Mesothelial cell of epicardium (in vitro differentiated cells): Measurements from ENCODE around the gene TOP1. TPM values are rescaled to one million over a fixed set of nuclear protein-coding genes. Genes with fewer than 3 reads are reported as not detected.
A peak's percentile ranks its signal among the peaks of the same experiment; 100 is the strongest.

Experiments
- DNase-seq, 2 experiments: peaks; one replicate each; pipeline ENCODE4 v3.0.0; 2021; ENCODE audit warnings: low spot score in 2 of 2; ENCODE audit not compliant: unreplicated experiment in 2 of 2
- H3K27ac Mint-ChIP-seq: 2 replicates; pipeline ENCODE4 v1.8.0; 2021; ENCODE audit warnings: mixed read lengths
- H3K27me3 Mint-ChIP-seq: 2 replicates; pipeline ENCODE4 v1.8.0; 2021; ENCODE audit warnings: low read depth, mixed read lengths
- H3K36me3 Mint-ChIP-seq: 2 replicates; pipeline ENCODE4 v1.8.0; 2021; ENCODE audit warnings: mixed read lengths
- H3K4me1 Mint-ChIP-seq: 2 replicates; pipeline ENCODE4 v1.8.0; 2021; ENCODE audit warnings: mixed read lengths
- H3K4me3 Mint-ChIP-seq: 2 replicates; pipeline ENCODE4 v1.8.0; 2021; ENCODE audit warnings: mild to moderate bottlenecking, moderate library complexity, mixed read lengths
- H3K9me3 Mint-ChIP-seq: 2 replicates; pipeline ENCODE4 v1.8.0; 2021; ENCODE audit warnings: mixed read lengths
- total RNA-seq: library from RNA; stranded (reverse); gene quantifications from 3 replicates; pipeline ENCODE4 v1.2.1, GENCODE V29; 2021
- TF ChIP-seq, protein P1 (sequence below): fragments of 200-600 bp; sonication (generic); IDR thresholded peaks from one replicate; pipeline ENCODE4 v1.5.0; 2021; ENCODE audit warnings: antibody characterized with exemption; ENCODE audit not compliant: unreplicated experiment

Gene TOP1
- total RNA-seq, 1 donor from 2014 or later, result 76.7 TPM

DNA sequence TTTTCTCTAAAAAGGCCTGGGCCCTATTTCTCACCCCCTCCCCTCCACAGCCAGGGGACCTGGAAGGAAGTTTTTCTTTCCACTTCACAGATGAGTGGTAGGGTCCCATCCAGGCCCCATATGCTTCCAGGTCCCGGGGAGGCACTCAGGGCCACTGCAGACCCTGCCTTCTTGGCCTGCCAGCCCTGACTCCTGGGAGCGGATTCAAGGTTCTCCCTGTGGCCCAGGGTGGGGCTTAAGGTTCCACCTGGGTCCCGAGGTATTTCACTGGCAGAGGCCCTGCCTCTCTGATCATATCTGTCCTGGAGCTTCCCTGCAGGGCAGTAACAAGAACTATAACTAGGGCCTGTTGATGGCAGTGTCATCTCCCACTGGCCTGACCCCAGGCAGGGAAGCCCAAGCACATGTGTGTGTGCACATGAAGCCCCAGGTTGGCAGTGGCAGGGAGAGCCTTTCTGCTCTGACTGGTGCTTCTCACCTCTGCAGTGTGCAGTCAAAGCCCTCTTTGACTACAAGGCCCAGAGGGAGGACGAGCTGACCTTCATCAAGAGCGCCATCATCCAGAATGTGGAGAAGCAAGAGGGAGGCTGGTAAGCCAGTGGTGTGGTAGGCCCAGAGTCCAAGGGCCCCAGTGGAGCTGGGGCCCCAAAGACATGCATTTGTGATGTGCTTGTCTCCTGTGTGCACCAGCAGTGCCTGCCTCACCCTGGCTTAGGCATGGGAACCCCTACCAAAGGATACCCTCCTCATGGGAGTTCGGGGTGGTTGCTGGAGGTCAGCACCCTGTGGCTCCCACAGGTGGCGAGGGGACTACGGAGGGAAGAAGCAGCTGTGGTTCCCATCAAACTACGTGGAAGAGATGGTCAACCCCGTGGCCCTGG lies 139.9 kb downstream of the TOP1 start:
- H3K27me3 Mint-ChIP-seq, result no peaks in the 10 kb centered on the region
- no peak overlapping the region for H3K27ac Mint-ChIP-seq
- H3K36me3 Mint-ChIP-seq, result peaks cover 49% of the 10 kb centered on the region
- H3K4me1 Mint-ChIP-seq, result no peaks in the 10 kb centered on the region
- DNase-seq, result peak in 1 of 2 experiments; percentile 12
- TF ChIP-seq, protein P1, sequence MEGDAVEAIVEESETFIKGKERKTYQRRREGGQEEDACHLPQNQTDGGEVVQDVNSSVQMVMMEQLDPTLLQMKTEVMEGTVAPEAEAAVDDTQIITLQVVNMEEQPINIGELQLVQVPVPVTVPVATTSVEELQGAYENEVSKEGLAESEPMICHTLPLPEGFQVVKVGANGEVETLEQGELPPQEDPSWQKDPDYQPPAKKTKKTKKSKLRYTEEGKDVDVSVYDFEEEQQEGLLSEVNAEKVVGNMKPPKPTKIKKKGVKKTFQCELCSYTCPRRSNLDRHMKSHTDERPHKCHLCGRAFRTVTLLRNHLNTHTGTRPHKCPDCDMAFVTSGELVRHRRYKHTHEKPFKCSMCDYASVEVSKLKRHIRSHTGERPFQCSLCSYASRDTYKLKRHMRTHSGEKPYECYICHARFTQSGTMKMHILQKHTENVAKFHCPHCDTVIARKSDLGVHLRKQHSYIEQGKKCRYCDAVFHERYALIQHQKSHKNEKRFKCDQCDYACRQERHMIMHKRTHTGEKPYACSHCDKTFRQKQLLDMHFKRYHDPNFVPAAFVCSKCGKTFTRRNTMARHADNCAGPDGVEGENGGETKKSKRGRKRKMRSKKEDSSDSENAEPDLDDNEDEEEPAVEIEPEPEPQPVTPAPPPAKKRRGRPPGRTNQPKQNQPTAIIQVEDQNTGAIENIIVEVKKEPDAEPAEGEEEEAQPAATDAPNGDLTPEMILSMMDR, result no peak
- H3K4me3 Mint-ChIP-seq, result no peak overlapping the region
- no peaks in the 10 kb centered on the region for H3K9me3 Mint-ChIP-seq

- Mint-ChIP-seq H3K4me3 (no peak overlapping the region), H3K4me1 (no peaks in the 10 kb centered on the region), H3K27ac (no peak overlapping the region), H3K9me3 (no peaks in the 10 kb centered on the region), H3K36me3 (peaks cover 45% of the 10 kb centered on the region), H3K27me3 (no peaks in the 10 kb centered on the region)
- DNase-seq, result no peak
- TF ChIP-seq, protein P1, result no peak
These were observed 140.6 kb downstream of the TOP1 start for GRCh38 chr20:41169162-41169690.

DNA sequence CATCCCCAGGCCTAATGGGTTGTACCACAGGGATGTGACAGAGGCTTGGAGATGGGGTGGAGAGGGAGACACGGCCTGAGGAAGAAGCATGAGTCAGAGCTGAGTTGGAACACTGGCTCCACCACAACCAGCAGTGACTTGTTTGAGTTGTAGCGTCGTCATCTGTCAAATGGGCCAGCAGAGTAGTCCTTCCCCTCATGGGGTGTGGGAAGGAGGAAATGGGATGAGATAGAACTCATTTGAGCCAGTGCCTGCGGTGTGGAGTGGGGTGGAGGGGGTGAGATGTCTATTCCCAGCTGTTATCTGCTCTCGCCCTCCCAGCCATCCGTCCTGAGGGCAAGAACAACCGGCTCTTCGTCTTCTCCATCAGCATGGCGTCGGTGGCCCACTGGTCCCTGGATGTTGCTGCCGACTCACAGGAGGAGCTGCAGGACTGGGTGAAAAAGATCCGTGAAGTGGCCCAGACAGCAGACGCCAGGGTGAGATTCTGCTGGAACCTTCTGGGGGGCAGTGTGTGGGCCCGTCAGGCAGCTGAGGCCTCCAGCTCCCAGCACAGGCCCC lies 141.2 kb downstream of the TOP1 start:
- peaks cover 47% of the 10 kb centered on the region for H3K36me3 Mint-ChIP-seq
- no peak overlapping the region for H3K4me3 Mint-ChIP-seq
- H3K9me3 Mint-ChIP-seq, result no peaks in the 10 kb centered on the region
- H3K27ac Mint-ChIP-seq, result no peak overlapping the region
- H3K4me1 Mint-ChIP-seq, result no peaks in the 10 kb centered on the region
- no peaks in the 10 kb centered on the region for H3K27me3 Mint-ChIP-seq
- TF ChIP-seq, protein P1, result no peak
- peak in 1 of 2 experiments; percentile 8 for DNase-seq

- H3K27ac Mint-ChIP-seq, result no peak overlapping the region
- TF ChIP-seq, protein P1, result no peak
- H3K27me3 Mint-ChIP-seq, result no peaks in the 10 kb centered on the region
- no peak overlapping the region for H3K4me3 Mint-ChIP-seq
- H3K4me1 Mint-ChIP-seq, result no peaks in the 10 kb centered on the region
- DNase-seq, result peak in 1 of 2 experiments; percentile 8
- H3K36me3 Mint-ChIP-seq, result peaks cover 44% of the 10 kb centered on the region
- H3K9me3 Mint-ChIP-seq, result no peaks in the 10 kb centered on the region
These were observed 141.9 kb downstream of the TOP1 start for GRCh38 chr20:41170386-41171105.

GRCh38 chr20:41171736-41172295 lies 143.2 kb downstream of the TOP1 start:
- TF ChIP-seq, protein P1, result no peak
- Mint-ChIP-seq H3K9me3 (no peaks in the 10 kb centered on the region), H3K27me3 (no peaks in the 10 kb centered on the region), H3K4me3 (no peak overlapping the region), H3K36me3 (peaks cover 44% of the 10 kb centered on the region), H3K4me1 (no peaks in the 10 kb centered on the region), H3K27ac (no peak overlapping the region)
- peak in 1 of 2 experiments; percentile 8 for DNase-seq
